Uterus (tissue), 4 donors: ENCODE results near the gene ZNF438. TPM values are rescaled to one million over a fixed set of nuclear protein-coding genes. Genes with fewer than 3 reads are reported as not detected.
"Not testable (repeated sequence)": the region's sequence is repeated elsewhere in the genome, so short reads cannot be mapped to it uniquely, and the experiment has no call there.

Experiments
- DNase-seq, 2 donors: peaks; one replicate each; pipeline ENCODE4 v3.0.0-alpha.2; 2019 to 2020
- H3K27ac ChIP-seq, 2 donors: fragments of 200-600 bp; sonication (generic); 1 replicate in 1 of 2; 2 replicates in 1 of 2; pipeline ENCODE4 v1.5.1; 2016 to 2018
- H3K27me3 ChIP-seq, 2 donors: fragments of 200-600 bp; sonication (generic); one replicate each; pipeline ENCODE4 v1.5.1; 2018 to 2019; ENCODE audit warnings: control low read depth in 1 of 2
- H3K36me3 ChIP-seq, 2 donors: fragments of 200-600 bp; sonication (generic); one replicate each; pipeline ENCODE4 v1.5.1; 2019; ENCODE audit warnings: control low read depth in 1 of 2
- H3K4me1 ChIP-seq, 2 donors: fragments of 200-600 bp; sonication (generic); one replicate each; pipeline ENCODE4 v1.5.1; 2018 to 2019; ENCODE audit warnings: control low read depth in 1 of 2
- H3K4me3 ChIP-seq, 2 donors: fragments of 200-600 bp; sonication (generic); 1 replicate in 1 of 2; 2 replicates in 1 of 2; pipeline ENCODE4 v1.5.1; 2018 to 2019; ENCODE audit warnings: mild to moderate bottlenecking in 1 of 2
- H3K9me3 ChIP-seq, 2 donors: fragments of 200-600 bp; sonication (generic); one replicate each; pipeline ENCODE4 v1.5.1; 2019; ENCODE audit warnings: control low read depth in 1 of 2
- CTCF ChIP-seq, 4 experiments: fragments of 200-600 bp in 2 of 4; fragments of 450-650 bp in 2 of 4; sonication (generic) in 2 of 4; IDR thresholded peaks; one replicate each; pipeline ENCODE4 v1.5.1; 2016 to 2019; ENCODE audit warnings: antibody characterized with exemption in 4 of 4, mild to moderate bottlenecking in 2 of 4, moderate library complexity in 1 of 4
- POLR2A ChIP-seq, 2 donors: fragments of 450-650 bp; IDR thresholded peaks; one replicate each; pipeline ENCODE4 v1.6.1; 2016; ENCODE audit warnings: antibody characterized with exemption in 2 of 2, mild to moderate bottlenecking in 1 of 2, moderate library complexity in 1 of 2
- intact Hi-C: fragments of 100-400 bp; cut with DNase I; formaldehyde crosslinking; loops from one replicate; pipeline ENCODE4 v1.15.1; 2023; ENCODE audit warnings: low total_unique reads
- total RNA-seq, 4 donors: library from RNA; depleted of rRNA in 3 of 4; stranded (reverse); fragments of >200 nt in 3 of 4; gene quantifications; one replicate each; pipeline versions ENCODE4 v1.1.0 to v1.2.4, GENCODE V29; 2014 to 2023
- donor health status: DM: yes; HTN: yes; CAD: no.

ZNF438 gene
- total RNA-seq, 4 donors from 2014 or later: 5.8 to 24.6 (median 18.4) TPM

GRCh38 chr10:30987463-30987862 lies 44.2 kb downstream of the ZNF438 start:
- Histone ChIP-seq H3K4me1 (no peaks in the 10 kb centered on the region), H3K27ac (no peak overlapping the region), H3K9me3 (no peaks in the 10 kb centered on the region), H3K27me3 (no peaks in the 10 kb centered on the region), H3K36me3 (no peaks in the 10 kb centered on the region), H3K4me3 (no peak overlapping the region)
- intact Hi-C loops: no loop called here
- TF ChIP-seq POLR2A (IDR thresholded peaks at IDR 0.05): no peak
- no peak for TF ChIP-seq CTCF (IDR thresholded peaks at IDR 0.05)
- no peak for DNase-seq

- intact Hi-C loops: no loop called here
Measured at GRCh38 chr10:30986053-30986555, 45.6 kb downstream of the ZNF438 start.

GRCh38 chr10:30985512-30985911 lies 46.2 kb downstream of the ZNF438 start:
- no peak overlapping the region for H3K27ac ChIP-seq
- no peaks in the 10 kb centered on the region for H3K4me1 ChIP-seq
- DNase-seq: no peak
- intact Hi-C loops: no loop called here
- H3K27me3 ChIP-seq: no peaks in the 10 kb centered on the region
- H3K36me3 ChIP-seq: no peaks in the 10 kb centered on the region
- no peak overlapping the region for H3K4me3 ChIP-seq
- H3K9me3 ChIP-seq: no peaks in the 10 kb centered on the region
- TF ChIP-seq CTCF (IDR thresholded peaks at IDR 0.05): no peak
- TF ChIP-seq POLR2A (IDR thresholded peaks at IDR 0.05): no peak

More at GRCh38 chr10:30986053-30986555, 45.6 kb downstream of the ZNF438 start:
- TF ChIP-seq CTCF (IDR thresholded peaks at IDR 0.05) (no peak), POLR2A (IDR thresholded peaks at IDR 0.05) (no peak)
- Histone ChIP-seq H3K4me3 (no peak overlapping the region), H3K4me1 (no peaks in the 10 kb centered on the region), H3K27me3 (no peaks in the 10 kb centered on the region), H3K27ac (no peak overlapping the region), H3K9me3 (no peaks in the 10 kb centered on the region), H3K36me3 (no peaks in the 10 kb centered on the region)
- DNase-seq: no peak

GRCh38 chr10:30984563-30985328 lies 46.9 kb downstream of the ZNF438 start:
- DNase-seq: no peak
- no peaks in the 10 kb centered on the region for H3K4me1 ChIP-seq
- H3K9me3 ChIP-seq: no peaks in the 10 kb centered on the region
- intact Hi-C loops: no loop called here
- H3K4me3 ChIP-seq: no peak overlapping the region
- no peaks in the 10 kb centered on the region for H3K27me3 ChIP-seq
- H3K27ac ChIP-seq: peak overlapping the region in 1 of 2 donors; percentile 12
- H3K36me3 ChIP-seq: no peaks in the 10 kb centered on the region
- TF ChIP-seq POLR2A (IDR thresholded peaks at IDR 0.05): no peak

GRCh38 chr10:30983209-30983608 lies 48.5 kb downstream of the ZNF438 start:
- DNase-seq, H3K4me1 ChIP-seq, intact Hi-C loops, H3K9me3 ChIP-seq, H3K4me3 ChIP-seq, H3K27me3 ChIP-seq, H3K27ac ChIP-seq, H3K36me3 ChIP-seq: not testable (repeated sequence)

GRCh38 chr10:30980951-30981616 lies 50.6 kb downstream of the ZNF438 start:
- H3K27ac ChIP-seq: peak overlapping the region; percentile 1 to 62
- intact Hi-C loops: no loop called here
- peak; percentile 63 to 76 for DNase-seq

More at GRCh38 chr10:30980951-30981616, 50.6 kb downstream of the ZNF438 start:
- H3K4me3 ChIP-seq: no peak overlapping the region
- H3K4me1 ChIP-seq: no peaks in the 10 kb centered on the region
- TF ChIP-seq CTCF (IDR thresholded peaks at IDR 0.05) (no peak), POLR2A (IDR thresholded peaks at IDR 0.05) (no peak)
- no peaks in the 10 kb centered on the region for H3K27me3 ChIP-seq
- no peaks in the 10 kb centered on the region for H3K36me3 ChIP-seq
- H3K9me3 ChIP-seq: no peaks in the 10 kb centered on the region
